GM23248 (cell line): ENCODE results near the gene SIK3. TPM values are rescaled to one million over a fixed set of nuclear protein-coding genes. Genes with fewer than 3 reads are reported as not detected.
A peak's percentile ranks its signal among the peaks of the same experiment; 100 is the strongest.

ENCODE experiments used
- DNase-seq: peaks from one replicate; pipeline ENCODE4 v3.0.0-alpha.2; 2015
- H2AFZ ChIP-seq: fragments of 200-600 bp; sonication (generic); 2 replicates; pipeline ENCODE4 v1.6.1; 2016; ENCODE audit warnings: antibody characterized with exemption
- H3F3A ChIP-seq: fragments of 200-600 bp; sonication (generic); 2 replicates; pipeline ENCODE4 v1.6.1; 2016; ENCODE audit warnings: mild to moderate bottlenecking, antibody characterized with exemption, mixed run types; ENCODE audit not compliant: insufficient read depth
- H3K27ac ChIP-seq: fragments of 200-600 bp; sonication (generic); 2 replicates; pipeline ENCODE4 v1.5.1; 2016; ENCODE audit warnings: mild to moderate bottlenecking
- H3K27me3 ChIP-seq: fragments of 200-600 bp; sonication (generic); replicated peaks from 2 replicates; pipeline ENCODE4 v1.6.1; 2016; ENCODE audit warnings: mild to moderate bottlenecking; ENCODE audit not compliant: insufficient read depth
- H3K36me3 ChIP-seq: fragments of 200-600 bp; sonication (generic); 2 replicates; pipeline ENCODE4 v1.6.1; 2016; ENCODE audit warnings: low read depth, mild to moderate bottlenecking
- H3K4me1 ChIP-seq: fragments of 200-600 bp; sonication (generic); 2 replicates; pipeline ENCODE4 v1.6.1; 2016; ENCODE audit warnings: mild to moderate bottlenecking; ENCODE audit not compliant: insufficient read depth
- H3K4me2 ChIP-seq: fragments of 200-600 bp; sonication (generic); one replicate; pipeline ENCODE4 v1.6.1; 2016; ENCODE audit warnings: mild to moderate bottlenecking; ENCODE audit not compliant: unreplicated experiment
- H3K4me3 ChIP-seq: fragments of 200-600 bp; sonication (generic); 2 replicates; pipeline ENCODE4 v1.5.1; 2016; ENCODE audit warnings: mild to moderate bottlenecking
- H3K79me2 ChIP-seq: fragments of 200-600 bp; sonication (generic); 2 replicates; pipeline ENCODE4 v1.6.1; 2016; ENCODE audit warnings: mild to moderate bottlenecking; ENCODE audit not compliant: insufficient read depth
- H3K9ac ChIP-seq: fragments of 200-600 bp; sonication (generic); 2 replicates; pipeline ENCODE4 v1.6.1; 2016; ENCODE audit warnings: mild to moderate bottlenecking
- H3K9me2 ChIP-seq: fragments of 200-600 bp; sonication (generic); 2 replicates; pipeline ENCODE4 v1.6.1; 2016; ENCODE audit warnings: mixed run types, mild to moderate bottlenecking, moderate library complexity; ENCODE audit not compliant: insufficient read depth
- H3K9me3 ChIP-seq: fragments of 200-600 bp; sonication (generic); one replicate; pipeline ENCODE4 v1.6.1; 2017; ENCODE audit warnings: low read depth
- H4K20me1 ChIP-seq: fragments of 200-600 bp; sonication (generic); 2 replicates; pipeline ENCODE4 v1.6.0; 2016; ENCODE audit not compliant: insufficient read depth
- EZH2 ChIP-seq: fragments of 200-600 bp; sonication (generic); IDR thresholded peaks from 2 replicates; pipeline ENCODE4 v1.6.1; 2018; ENCODE audit warnings: antibody characterized with exemption, mild to moderate bottlenecking; ENCODE audit not compliant: insufficient read depth, poor library complexity, severe bottlenecking
- EZH2phosphoT487 ChIP-seq: fragments of 200-600 bp; sonication (generic); IDR thresholded peaks from 2 replicates; pipeline ENCODE4 v1.6.1; 2018; ENCODE audit warnings: antibody characterized with exemption, moderate library complexity, mild to moderate bottlenecking, low read depth; ENCODE audit not compliant: insufficient read depth
- WGBS, 2 experiments: methylation state at CpG; one replicate each; pipeline ENCODE4 v1.1.6; 2015 to 2017; ENCODE audit warnings: low lambda C conversion rate in 2 of 2, low coverage in 1 of 2; ENCODE audit errors: missing lambda C conversion rate in 2 of 2; 5-methylcytosine and 5-hydroxymethylcytosine counted together
- in situ Hi-C: fragments of 300-500 bp; cut with MboI; formaldehyde crosslinking; loops from 2 replicates; pipeline ENCODE4 v1.15.0; 2020
- polyA plus RNA-seq: library from polyadenylated mRNA; unstranded; fragments of >200 nt; fragmentation: Nextera tagmentation; extraction: Ambion mirVana; gene quantifications from 2 replicates; pipeline ENCODE4 v1.2.1, GENCODE V29; 2016
- total RNA-seq: library from RNA; depleted of rRNA; stranded (reverse); fragments of >200 nt; shearing (Covaris generic); gene quantifications from 2 replicates; pipeline ENCODE4 v1.2.3, GENCODE V29; 2014

Gene SIK3
- total and polyA plus RNA-seq, 2 experiments from 2014 or later = 4.2 to 15.5 TPM

DNA sequence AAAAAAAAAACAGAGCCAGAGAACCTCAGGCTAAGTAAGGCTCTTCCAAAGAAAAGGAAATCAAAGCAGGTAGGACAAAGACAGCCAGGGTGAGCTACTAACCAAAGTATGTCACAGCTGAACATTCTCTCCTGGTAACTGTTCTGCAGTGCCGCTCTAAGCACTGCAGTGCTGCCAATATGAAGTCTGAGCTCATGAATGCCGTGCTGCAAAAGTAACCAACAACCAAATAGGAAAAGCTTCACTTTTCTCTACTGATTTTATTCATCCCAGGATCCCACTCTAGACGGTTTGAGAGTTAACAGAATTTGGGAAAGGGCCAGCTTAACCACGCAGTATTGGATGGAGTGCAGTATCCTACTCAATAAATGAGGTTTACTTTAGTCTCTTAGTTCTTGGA, 3.5 kb downstream of the SIK3 start:
- Histone ChIP-seq H3K4me1 (peaks cover 42% of the 10 kb centered on the region), H4K20me1 (peaks cover 6% of the 10 kb centered on the region; the same call in 1 of the 2 replicates), H3K9me2 (no peaks in the 10 kb centered on the region), H2AFZ (no peak overlapping the region), H3K36me3 (no peaks in the 10 kb centered on the region), H3K4me3 (no peak overlapping the region), H3K9ac (0 out of 2 replicates have a peak overlapping the region, but pooled peaks have one; percentile 95), H3K27me3 (no peaks in the 10 kb centered on the region), H3F3A (peaks cover 34% of the 10 kb centered on the region), H3K27ac (no peak overlapping the region), H3K4me2 (peak overlapping the region; percentile 80), H3K79me2 (peaks cover 81% of the 10 kb centered on the region), H3K9me3 (no peaks in the 10 kb centered on the region)
- in situ Hi-C loops = no loop called here
- 48 to 54% methylated on average over 4 of the region's 4 CpGs for WGBS, 2 experiments
- DNase-seq = peak; percentile 61
- TF ChIP-seq EZH2 (no peak), EZH2phosphoT487 (no peak)

DNA sequence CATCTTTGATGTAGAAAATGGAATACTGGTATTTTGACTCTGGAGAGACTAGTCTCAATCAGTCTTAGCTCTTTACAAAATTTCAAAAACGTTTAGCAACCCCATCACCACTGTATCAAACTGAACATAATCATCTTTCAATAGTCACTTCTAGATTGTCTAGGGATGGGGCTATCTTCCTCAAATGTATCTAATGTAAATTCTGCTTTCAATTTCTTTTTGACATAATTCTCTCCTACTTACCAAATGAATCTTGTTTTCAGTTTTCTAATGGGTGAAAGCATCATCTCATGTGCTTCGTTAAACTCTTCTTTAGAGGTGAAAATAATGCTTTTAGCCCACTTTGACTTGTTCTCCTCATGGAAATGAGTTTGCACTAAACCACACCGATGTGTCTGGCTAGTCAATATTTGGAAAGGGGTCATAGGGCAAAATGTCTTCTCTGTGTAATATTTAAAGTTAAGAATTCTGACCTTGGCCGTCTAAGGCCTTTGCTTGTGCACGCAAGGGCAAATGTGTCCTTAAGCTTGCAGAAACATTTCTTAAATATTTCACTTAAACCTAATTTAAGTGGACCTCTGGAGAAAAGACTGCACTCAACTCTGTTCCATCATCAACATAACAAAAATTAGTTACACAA, 5.2 kb downstream of the SIK3 start:
- no peak for DNase-seq
- 79 to 83% methylated on average over 5 of the region's 5 CpGs for WGBS, 2 experiments
- peaks cover 6% of the 10 kb centered on the region; the same call in 1 of the 2 replicates for H4K20me1 ChIP-seq
- H3F3A ChIP-seq = peaks cover 23% of the 10 kb centered on the region
- H3K4me3 ChIP-seq = no peak overlapping the region
- H3K27ac ChIP-seq = no peak overlapping the region
- H3K27me3 ChIP-seq = no peaks in the 10 kb centered on the region
- peaks cover 30% of the 10 kb centered on the region for H3K4me1 ChIP-seq
- H2AFZ ChIP-seq = no peak overlapping the region
- in situ Hi-C loops = no loop called here
- peaks cover 98% of the 10 kb centered on the region for H3K79me2 ChIP-seq
- H3K9me3 ChIP-seq = no peaks in the 10 kb centered on the region
- no peaks in the 10 kb centered on the region for H3K9me2 ChIP-seq
- no peak overlapping the region for H3K4me2 ChIP-seq
- no peaks in the 10 kb centered on the region for H3K36me3 ChIP-seq
- no peak overlapping the region for H3K9ac ChIP-seq
- TF ChIP-seq EZH2phosphoT487 (no peak), EZH2 (no peak)

GRCh38 chr11:117091753-117092477, 6.3 kb downstream of the SIK3 start:
- H2AFZ ChIP-seq = no peak overlapping the region
- no peak for DNase-seq
- no peak overlapping the region for H3K4me3 ChIP-seq
- H3K4me2 ChIP-seq = no peak overlapping the region
- H3K36me3 ChIP-seq = no peaks in the 10 kb centered on the region
- no peaks in the 10 kb centered on the region for H3K9me2 ChIP-seq
- peaks cover 98% of the 10 kb centered on the region for H3K79me2 ChIP-seq
- no peak overlapping the region for H3K27ac ChIP-seq
- 97 to 100% methylated on average over 4 of the region's 4 CpGs for WGBS, 2 experiments
- TF ChIP-seq EZH2phosphoT487 (no peak), EZH2 (no peak)
- H3K27me3 ChIP-seq = no peaks in the 10 kb centered on the region
- H3K9me3 ChIP-seq = no peaks in the 10 kb centered on the region
- H4K20me1 ChIP-seq = peaks cover 6% of the 10 kb centered on the region; the same call in 1 of the 2 replicates
- H3K9ac ChIP-seq = no peak overlapping the region
- in situ Hi-C loops = no loop called here
- peaks cover 26% of the 10 kb centered on the region for H3K4me1 ChIP-seq
- H3F3A ChIP-seq = peaks cover 19% of the 10 kb centered on the region

DNA sequence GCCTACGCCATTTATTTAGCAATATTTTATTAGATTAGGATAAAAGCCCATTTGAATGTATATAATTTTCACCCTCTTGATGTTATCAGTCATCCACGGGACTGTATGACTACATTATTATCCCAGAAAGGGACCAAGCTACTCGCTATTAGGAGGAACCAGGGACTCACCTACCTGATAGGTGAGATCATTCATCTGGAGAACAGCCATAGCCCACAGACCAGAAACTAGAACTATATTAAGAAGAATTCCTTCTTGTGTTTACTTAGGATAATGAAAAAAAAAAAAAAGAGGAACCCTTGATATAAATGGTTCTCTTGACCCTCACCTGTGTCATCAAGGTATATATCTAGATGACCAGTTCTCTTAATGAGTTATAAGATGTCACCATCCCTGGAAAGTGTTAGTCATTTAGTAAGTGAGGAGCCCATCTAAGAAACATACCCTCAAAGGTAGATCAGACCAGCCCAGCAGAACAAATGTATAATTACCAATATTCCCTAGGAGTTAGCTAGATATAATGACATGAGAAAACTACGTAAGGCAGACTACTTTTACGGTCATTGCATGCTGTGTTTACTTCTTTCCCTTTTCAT, 8.0 kb downstream of the SIK3 start:
- 96 to 99% methylated on average over 5 of the region's 5 CpGs for WGBS, 2 experiments
- Histone ChIP-seq H3K9me3 (no peaks in the 10 kb centered on the region), H3K9me2 (no peaks in the 10 kb centered on the region), H3K4me2 (no peak overlapping the region), H3K27ac (no peak overlapping the region), H3K4me1 (peaks cover 9% of the 10 kb centered on the region), H3K79me2 (peaks cover 100% of the 10 kb centered on the region), H3K27me3 (no peaks in the 10 kb centered on the region), H4K20me1 (peaks cover 6% of the 10 kb centered on the region; the same call in 1 of the 2 replicates), H3F3A (peaks cover 2% of the 10 kb centered on the region; the same call in 1 of the 2 replicates), H3K4me3 (no peak overlapping the region), H3K9ac (no peak overlapping the region), H3K36me3 (no peaks in the 10 kb centered on the region), H2AFZ (no peak overlapping the region)
- in situ Hi-C loops = no loop called here
- DNase-seq = no peak
- TF ChIP-seq EZH2 = no peak
- no peak for TF ChIP-seq EZH2phosphoT487
